Dermis microvascular lymphatic vessel endothelial cell (primary cell): ENCODE data around the gene HNRNPA1. TPM values are rescaled to one million over a fixed set of nuclear protein-coding genes. Genes with fewer than 3 reads are reported as not detected.
A peak's percentile ranks its signal among the peaks of the same experiment; 100 is the strongest.
"Not testable (repeated sequence)": the region's sequence is repeated elsewhere in the genome, so short reads cannot be mapped to it uniquely, and the experiment has no call there.

Experiments used
- DNase-seq, 2 donors: peaks; one replicate each; pipeline versions ENCODE4 v3.0.0 to v3.0.0-alpha.2; 2010; ENCODE audit warnings: low read depth in 2 of 2
- total RNA-seq: library from RNA; depleted of rRNA; stranded (reverse); fragments of >200 nt; gene quantifications from 2 replicates; pipeline ENCODE4 v1.2.1, GENCODE V29; 2014

The HNRNPA1 gene
- 339 and 443 TPM in 2 replicates for total RNA-seq

GRCh38 chr12:54280468-54281260 lies at the start of gene HNRNPA1:
HNRNPA1 (plus strand) TSS chr12:54280726; CDS start chr12:54280808, 82 bp downstream.
- DNase-seq, result peak; percentile 100

DNA sequence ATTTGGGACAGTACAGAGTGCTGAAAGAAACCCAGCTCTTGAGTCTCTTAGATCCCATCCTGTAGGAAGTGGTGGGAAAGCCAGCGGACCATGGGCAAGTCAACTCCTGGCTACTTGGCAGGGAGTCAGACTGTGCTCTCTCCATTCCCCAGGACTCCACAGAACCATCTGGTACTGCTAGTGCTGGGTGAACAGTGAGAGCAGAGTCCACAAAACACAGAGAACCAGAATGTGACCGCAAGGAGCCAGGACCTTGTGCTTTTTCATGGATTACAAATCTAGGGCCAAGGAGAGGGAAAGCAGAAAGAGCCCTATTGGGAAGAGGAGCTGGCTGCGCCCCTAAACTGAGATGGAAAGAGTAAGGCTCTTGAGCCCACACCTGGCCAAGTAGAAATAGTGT lies 49.3 kb upstream of the HNRNPA1 start:
- not testable (repeated sequence) for DNase-seq

GRCh38 chr12:54232790-54233189 lies 47.7 kb upstream of the HNRNPA1 start:
- no peak for DNase-seq

GRCh38 chr12:54238531-54238930 lies 42.0 kb upstream of the HNRNPA1 start:
- no peak for DNase-seq

GRCh38 chr12:54239620-54240019 lies 40.9 kb upstream of the HNRNPA1 start:
- no peak for DNase-seq

DNA sequence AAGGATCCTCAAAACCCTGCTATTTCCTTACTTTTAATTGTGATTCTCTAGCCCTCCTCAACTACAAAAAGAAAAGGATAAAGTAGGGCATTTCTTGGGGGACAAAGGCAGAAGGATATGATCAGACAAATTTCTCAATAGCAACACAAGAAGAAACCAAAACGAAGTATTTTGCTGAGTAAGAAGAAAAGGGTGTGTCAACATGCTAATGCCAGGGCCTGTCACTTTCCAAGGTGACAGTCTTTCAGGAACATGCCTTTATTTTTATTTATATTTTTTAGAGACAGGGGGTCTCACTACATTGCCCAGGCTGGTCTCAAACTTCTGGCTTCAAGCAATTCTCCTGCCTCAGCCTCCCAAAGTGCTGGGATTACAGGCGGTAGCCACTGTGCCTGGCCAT lies 40.4 kb upstream of the HNRNPA1 start:
- DNase-seq, result no peak

DNA sequence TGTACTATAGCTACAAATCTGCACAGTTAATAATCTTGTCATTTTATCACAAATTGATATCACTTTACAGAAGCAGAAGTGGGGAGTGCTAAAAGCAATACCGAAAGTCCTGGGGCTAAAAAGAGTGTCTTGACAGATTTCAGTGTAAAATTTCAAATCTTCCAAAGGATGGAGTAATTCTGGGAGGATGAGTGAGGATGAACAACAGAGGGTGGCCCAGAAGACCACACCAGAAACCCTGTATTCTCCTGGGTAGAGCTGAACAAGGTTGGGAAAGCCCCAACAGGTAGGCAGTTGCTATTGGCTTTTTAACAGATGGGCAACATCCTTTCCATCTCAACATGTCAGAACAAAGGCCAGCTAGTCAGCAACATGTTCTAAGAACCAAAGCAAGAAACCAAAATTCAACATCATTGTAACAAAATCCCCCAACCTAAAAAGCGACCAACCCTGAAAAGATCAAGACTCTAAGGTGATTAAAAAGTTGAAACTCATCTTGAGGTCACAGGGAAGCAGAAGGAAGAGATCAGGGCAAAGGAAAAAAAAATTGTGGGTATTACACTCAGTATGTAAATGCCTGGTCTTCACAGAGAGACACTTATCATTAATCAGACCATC lies 39.4 kb upstream of the HNRNPA1 start:
- DNase-seq, result no peak

GRCh38 chr12:54246011-54246641 lies 34.4 kb upstream of the HNRNPA1 start:
- DNase-seq, result no peak

- no peak for DNase-seq
Measured at GRCh38 chr12:54249489-54249888, 31.0 kb upstream of the HNRNPA1 start.

GRCh38 chr12:54251667-54252284 lies 28.8 kb upstream of the HNRNPA1 start:
- peak; percentile 50 to 61 for DNase-seq

GRCh38 chr12:54253240-54253639 lies 27.3 kb upstream of the HNRNPA1 start:
- DNase-seq, result no peak

GRCh38 chr12:54257332-54257731 lies 23.2 kb upstream of the HNRNPA1 start:
- DNase-seq, result no peak

- DNase-seq, result no peak
Measured at GRCh38 chr12:54258201-54258681, 22.3 kb upstream of the HNRNPA1 start.

DNA sequence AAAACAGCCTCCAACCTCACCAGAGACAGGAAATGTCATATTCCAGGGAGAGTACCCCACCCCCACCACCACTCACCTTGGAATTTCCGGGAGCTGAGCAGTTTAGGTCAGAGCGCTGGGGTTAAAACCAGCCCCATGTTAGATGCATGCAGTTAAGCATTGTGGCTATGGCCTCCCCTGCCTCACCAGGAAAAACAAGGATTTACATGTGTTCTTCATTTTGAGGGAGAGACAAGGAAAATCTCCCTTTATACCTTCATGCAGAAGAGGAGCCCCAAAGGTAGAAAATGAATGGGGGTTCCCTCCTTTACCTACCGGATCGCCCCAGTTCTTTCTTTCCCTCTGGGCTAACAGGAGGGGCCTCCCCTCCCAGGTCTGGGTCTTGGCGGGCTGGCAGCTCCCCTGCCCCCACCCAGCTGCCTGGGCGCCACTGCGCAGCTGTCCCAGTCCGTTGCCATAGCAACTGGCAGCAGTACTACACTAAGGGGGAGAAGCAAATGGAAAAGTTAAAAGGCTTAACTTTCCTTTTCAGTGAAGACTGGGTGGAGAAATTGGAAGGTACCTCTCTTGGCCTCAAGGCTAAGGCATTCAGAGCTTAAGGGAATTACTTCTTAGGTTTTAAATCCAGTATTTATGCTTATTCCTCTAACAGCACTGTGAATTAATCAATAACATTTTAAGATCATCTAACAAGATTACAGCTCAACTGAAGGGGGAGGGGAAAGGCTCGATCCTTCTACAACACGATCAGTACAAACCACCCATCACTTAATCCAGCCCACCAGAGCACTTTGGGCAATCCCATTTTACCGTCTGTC lies 21.1 kb upstream of the HNRNPA1 start:
- peak; percentile 84 to 89 for DNase-seq

GRCh38 chr12:54261815-54262402 lies 18.6 kb upstream of the HNRNPA1 start:
- DNase-seq, result no peak

DNA sequence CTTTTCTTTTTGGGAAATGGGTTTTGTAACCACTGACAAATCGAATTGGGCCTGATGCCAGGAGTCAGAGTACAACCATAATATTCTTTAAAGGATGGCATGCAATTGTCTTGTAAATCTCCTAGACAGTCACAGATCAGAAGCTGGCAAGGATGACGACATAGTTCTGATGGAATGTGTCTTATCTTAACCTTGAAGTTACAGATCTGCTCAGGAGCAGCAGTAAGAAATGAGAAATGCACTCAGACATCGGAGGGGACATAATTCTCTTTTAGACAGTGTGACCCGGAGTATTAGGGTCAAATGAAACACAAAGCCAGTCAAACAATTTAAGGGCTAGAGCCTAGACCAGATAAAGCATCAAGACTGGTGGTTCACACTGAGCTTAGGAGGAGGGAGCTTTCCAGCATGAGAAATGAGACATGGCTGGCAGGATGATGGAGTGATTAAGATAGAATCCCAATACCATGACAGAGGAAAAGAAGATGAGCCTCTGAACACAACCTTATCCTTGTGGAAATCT lies 18.1 kb upstream of the HNRNPA1 start:
- peak in 1 of 2 donors; percentile 36 for DNase-seq

- DNase-seq, result no peak
Measured at GRCh38 chr12:54265364-54265812, 15.1 kb upstream of the HNRNPA1 start.

DNA sequence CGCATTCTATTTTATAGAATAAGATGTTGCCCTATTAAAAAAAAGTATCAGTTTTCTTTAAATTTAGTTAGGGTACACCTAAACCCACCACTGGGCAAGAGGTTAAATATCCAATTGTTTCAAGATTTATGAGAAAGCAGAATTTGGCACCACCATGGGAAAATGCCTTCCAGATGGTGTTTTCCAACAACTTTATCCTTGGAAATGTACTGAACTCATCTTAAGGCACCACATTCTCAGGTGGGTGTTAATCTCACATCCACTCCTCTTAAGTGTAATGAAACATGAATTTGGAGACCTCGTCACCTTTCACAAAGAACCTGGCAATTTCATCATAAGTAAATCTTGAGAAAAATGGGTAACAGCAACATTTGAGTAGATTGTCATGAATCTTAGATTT lies 13.7 kb upstream of the HNRNPA1 start:
- no peak for DNase-seq

GRCh38 chr12:54270345-54270744 lies 10.2 kb upstream of the HNRNPA1 start:
- DNase-seq, result no peak

DNA sequence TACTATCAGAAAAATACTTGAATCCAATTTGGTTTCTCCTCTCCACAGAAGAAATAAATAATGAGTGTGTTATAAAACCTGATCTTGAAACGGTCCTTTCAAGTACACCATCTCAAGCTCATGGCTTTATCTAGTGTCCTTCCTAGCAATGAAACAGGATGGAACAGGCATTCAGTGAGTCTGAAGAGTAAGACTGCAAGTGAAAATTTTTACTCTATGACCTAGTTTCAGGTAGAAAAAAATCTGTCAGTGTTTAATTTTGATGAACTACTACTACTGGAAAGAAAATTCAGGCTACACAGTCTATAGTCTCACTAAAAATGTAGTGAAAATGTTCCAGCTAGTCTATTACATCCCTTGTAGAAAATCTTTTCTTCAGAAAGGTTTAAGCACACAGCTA lies 8.3 kb upstream of the HNRNPA1 start:
- no peak for DNase-seq
